ENCODE data around the gene KSR2. TPM values are rescaled to one million over a fixed set of nuclear protein-coding genes. Genes with fewer than 3 reads are reported as not detected.
"Not testable (repeated sequence)": the region's sequence is repeated elsewhere in the genome, so short reads cannot be mapped to it uniquely, and the experiment has no call there.

The KSR2 gene
- polyA plus RNA-seq, 1 donor = not detected

GRCh38 chr12:117967512-117967911 lies 1.3 kb downstream of the KSR2 start:
- DNase-seq = no peak

DNA sequence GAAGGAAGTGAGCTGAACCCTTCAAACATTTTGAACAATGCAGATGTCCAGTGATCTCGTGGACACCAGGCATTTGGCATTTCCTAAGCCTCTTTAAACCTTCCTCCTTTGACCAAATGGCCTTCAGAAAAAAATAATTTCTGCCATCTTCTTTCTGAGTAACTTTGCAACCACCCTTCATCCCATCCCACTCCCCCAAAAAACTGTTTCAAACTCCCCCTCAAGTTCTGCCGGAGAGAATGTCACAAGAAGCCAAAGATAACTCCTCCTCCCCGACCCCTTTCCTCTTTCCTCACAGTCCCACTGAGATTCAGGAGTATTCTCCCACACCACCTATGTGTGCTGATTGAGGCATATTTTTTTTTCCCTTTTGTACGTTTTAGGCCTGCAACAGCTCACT lies 1.7 kb downstream of the KSR2 start:
- no peak for DNase-seq

GRCh38 chr12:117966511-117966910 lies 2.3 kb downstream of the KSR2 start:
- no peak for DNase-seq

DNA sequence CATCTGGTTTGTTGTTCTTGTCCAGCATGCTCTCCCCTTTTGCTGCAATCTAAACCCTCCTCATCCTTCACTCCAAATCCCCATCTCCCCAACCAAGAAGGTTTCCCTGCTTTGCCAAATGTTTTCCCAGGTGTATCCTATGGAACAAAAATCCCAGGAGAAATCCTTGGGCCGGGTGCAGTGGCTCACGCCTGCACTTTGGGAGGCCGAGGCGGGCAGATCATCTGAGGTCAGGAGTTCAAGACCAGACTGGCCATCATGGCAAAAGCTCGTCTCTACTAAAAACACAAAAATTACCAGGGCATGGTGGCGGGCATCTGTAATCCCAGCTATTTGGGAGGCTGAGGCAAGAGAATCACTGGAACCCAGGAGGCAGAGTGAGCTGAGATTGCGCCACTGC lies 5.0 kb downstream of the KSR2 start:
- DNase-seq = no peak

DNA sequence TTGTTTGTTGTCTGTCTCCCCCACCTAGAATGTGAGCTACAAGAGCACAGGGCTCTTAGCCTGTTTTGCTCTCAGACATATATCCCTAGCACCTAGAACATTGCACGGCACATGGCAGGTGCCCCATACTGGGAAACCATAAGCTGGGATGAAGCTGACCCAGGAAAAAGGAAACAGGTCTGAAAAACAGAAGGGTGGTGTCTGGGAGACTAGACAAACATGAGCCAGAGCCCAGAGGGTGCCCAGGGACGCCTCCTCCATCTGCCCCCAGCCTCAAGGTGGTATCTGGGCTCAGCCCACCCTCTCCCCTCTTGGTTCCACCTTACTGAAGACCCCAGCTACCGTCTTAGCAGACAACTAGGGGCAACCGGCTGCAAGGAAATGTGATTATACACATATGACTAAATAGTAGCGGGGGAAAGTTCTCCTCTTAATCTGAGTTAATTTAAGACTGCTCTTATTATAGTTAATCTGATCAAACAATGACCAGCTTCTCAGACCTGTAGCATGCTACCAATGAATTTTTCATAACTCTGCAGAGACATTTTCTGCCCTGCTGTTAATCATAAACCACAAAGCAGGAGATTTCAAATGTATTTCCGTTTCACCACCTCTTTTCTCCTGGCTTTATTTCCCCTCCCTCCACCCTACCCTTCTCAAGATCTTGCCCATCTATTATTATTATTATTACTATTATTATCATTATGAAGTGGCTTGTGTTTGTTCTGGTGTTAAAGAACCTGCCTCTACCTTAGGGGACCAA lies 31.9 kb downstream of the KSR2 start:
- DNase-seq = no peak

GRCh38 chr12:117933545-117933944 lies 35.2 kb downstream of the KSR2 start:
- DNase-seq = no peak

GRCh38 chr12:117926391-117926899 lies 42.3 kb downstream of the KSR2 start:
- no peak for DNase-seq

DNA sequence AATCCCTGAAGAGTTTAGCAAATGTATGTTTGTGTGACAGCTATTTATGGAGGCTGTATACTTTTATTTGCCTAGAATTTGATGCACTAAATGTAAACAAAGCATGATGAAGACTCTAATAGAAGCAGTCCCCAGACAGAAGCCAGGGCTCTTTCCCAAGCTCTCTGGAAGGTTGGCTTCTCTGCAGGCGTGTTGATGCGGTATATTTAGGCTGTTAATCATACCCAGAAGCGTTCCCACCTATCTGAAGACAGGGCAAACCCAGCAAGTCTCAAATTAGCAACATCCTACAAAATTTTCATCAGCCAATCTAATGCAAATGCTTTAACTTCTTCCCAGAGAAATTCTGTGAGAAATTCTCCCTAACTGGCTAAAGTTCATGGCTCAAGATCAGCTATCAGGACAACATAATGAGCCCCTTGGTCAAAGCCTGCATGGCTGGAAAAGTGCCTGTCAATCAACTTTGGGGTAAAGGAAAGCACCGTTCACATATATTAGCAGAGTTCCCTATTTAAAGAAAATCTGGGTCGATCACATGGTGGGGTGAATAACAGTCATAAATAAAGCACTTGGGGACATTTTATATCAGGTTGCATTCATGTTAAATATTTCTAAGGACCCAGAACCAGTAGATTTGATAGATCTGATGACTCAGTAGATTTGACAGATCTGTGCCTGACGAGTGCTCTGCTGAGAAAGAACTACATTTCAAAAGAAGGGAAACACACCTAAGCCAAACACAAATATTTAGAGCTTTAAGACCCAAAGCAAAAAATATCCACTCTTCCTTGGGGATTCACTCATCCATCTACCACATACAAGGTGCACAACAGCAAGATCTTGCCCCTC lies 46.6 kb downstream of the KSR2 start:
- no peak for DNase-seq

- no peak for DNase-seq
Observed at GRCh38 chr12:117919479-117919878, 49.3 kb downstream of the KSR2 start.

GRCh38 chr12:117914686-117915085 lies 54.1 kb downstream of the KSR2 start:
- no peak for DNase-seq

GRCh38 chr12:117912756-117913155 lies 56.0 kb downstream of the KSR2 start:
- DNase-seq = no peak

DNA sequence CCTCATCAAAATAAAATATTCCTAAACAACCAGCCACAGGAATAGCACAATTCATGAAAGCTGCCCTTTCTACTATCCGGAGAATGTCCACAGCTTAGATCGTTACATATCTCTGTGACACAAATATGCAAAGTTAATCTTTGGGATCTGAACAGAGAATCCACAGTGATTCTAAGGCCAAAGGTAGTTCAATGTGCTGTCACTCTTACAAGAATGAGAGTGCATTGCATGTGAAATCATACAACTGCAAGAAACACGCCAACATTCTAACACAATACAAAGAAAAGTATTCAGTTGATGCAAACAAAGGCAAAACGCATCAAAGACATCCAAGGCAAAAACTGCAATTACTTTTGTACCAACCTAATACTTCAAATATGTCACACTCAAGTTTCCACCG lies 60.4 kb downstream of the KSR2 start:
- no peak for DNase-seq

DNA sequence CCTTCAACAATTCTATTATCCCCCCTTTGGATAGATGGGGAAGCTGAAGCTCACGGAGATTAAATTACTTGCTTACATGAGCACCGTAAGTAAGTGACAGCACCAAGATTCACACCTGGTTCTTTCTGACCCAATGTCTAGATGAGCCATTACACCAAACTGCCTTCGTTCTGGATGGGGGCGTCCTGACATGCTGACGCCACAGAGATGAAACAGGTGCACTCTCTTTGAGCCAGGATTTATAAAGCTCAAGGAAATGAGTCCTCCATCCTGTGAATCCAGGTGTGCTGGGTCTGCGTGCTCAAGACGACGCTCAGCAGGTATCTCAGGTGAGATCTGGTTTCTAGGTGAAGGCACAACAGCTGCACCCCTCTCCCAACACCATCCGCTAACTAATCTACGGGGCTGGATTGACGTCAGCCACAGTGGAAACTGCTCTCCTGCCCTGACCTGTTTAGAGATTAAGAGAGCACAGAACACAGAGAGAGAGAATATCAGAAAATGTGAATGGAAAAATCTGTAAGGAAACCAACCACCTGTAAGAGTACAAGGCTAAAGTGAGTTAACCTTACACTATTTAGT lies 61.6 kb downstream of the KSR2 start:
- no peak for DNase-seq

GRCh38 chr12:117904051-117904450 lies 64.7 kb downstream of the KSR2 start:
- no peak for DNase-seq

DNA sequence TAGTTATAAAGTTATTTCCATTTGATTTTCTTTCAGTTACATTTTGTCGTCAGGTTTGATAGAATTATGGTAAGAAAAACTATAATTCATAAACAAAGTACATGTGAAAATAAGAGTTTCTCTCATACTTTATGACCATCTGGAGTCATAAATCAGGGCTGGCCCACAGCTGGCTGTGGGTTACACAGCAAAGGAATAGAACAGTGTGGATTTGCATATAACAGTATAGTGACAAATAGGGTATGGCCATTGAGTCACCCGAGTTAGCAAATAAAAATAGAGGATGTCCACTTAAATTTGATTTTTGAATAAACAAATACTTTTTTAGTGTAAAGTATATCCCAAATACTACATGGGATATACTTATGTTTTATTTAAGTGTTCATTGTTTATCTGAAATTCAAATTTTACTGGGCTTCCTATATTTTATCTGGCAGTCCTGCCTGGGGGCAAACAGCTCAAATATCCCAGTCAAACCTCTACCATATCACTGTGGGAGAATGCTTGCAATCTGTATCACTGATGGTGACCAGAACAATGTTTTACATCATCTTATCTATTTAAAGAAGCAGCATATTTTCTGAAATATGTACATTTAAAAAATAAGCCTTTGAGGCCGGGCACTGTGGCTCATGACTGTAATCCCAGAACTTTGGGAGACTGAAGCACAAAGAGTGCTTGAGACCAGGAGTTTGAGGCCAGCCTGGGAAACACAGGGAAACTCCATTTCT lies 65.5 kb downstream of the KSR2 start:
- DNase-seq = no peak

GRCh38 chr12:117901631-117902030 lies 67.2 kb downstream of the KSR2 start:
- DNase-seq = no peak

DNA sequence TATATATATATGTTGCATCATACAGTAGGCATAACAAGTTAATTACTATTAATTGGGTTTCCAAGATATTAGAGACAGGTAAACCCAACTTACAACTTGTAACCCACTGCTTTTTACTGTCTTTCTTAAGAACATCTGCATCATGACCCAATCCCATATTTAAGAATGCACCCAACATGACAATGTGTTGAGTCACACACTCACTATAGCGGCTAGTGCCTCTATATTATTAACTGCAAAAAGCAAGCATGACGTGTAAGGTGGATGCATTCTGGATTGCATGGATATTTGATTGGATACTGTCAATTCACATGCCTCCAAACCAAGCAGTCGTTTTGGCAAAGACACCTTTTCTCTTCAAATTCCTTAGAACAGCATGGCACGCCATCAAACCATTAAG lies 68.2 kb downstream of the KSR2 start:
- DNase-seq = no peak

DNA sequence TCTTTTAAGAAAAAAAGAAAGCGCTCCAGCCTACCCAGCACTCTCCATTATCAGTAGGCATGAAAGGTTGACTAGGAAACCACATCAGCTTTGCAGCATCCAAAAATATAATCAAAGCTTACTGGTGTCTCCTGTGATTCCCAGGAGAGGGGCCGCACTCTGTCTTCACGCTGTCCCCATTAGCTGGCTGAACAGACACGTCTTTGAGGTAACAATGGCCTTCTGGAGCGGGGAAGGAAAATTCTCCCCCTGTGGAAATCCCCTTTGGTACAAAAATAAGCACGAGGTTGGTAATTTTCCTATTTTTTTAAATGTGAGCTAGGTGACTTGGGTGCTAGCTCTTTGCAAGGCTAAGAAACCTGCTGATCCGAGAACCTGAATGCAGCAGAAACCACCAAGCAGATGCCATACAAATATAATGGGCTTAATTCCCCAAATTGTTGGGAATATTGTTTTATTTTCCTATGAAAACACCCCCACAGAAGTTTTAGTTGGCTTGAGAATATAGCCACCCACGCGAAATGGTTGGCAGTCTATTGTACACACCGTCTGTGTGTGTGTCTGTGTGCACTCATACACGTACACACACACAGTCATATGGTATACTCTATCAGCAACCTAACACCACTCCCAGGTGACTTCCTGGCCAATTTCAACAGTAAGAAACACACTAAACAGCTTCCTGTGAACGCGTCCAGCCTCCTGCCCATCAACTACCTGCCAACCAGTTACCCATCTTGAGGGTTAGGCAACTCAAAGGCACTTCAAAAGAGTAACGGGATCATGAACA lies 71.2 kb downstream of the KSR2 start:
- no peak for DNase-seq

- no peak for DNase-seq
Observed at GRCh38 chr12:117896009-117896408, 72.8 kb downstream of the KSR2 start.

GRCh38 chr12:117892441-117892840 lies 76.3 kb downstream of the KSR2 start:
- DNase-seq = no peak

- DNase-seq = not testable (repeated sequence)
Observed at GRCh38 chr12:117891265-117891664, 77.5 kb downstream of the KSR2 start.

- no peak for DNase-seq
Observed at GRCh38 chr12:117890644-117891043, 78.1 kb downstream of the KSR2 start.
